HCT116 (cell line): Measurements from ENCODE around the gene HDAC8.

Experiments used
- ATF3 ChIP-seq: IDR thresholded peaks from 2 replicates; pipeline ENCODE4 v1.6.1; 2012
- CBX3 ChIP-seq: IDR thresholded peaks from 2 replicates; pipeline ENCODE4 v1.6.1; 2012; ENCODE audit warnings: low read depth
- POLR2A ChIP-seq: IDR thresholded peaks from 2 replicates; pipeline ENCODE4 v1.7.0; 2011; ENCODE audit warnings: borderline replicate concordance; ENCODE audit not compliant: insufficient read depth, insufficient read length; ENCODE audit errors: extremely low read depth
- TCF7L2 ChIP-seq: IDR thresholded peaks from 2 replicates; pipeline ENCODE4 v1.7.0; 2011; ENCODE audit warnings: borderline replicate concordance, inconsistent platforms; ENCODE audit not compliant: insufficient read depth, insufficient read length; ENCODE audit errors: extremely low read depth
- ZBTB33 ChIP-seq: IDR thresholded peaks from 2 replicates; pipeline ENCODE4 v1.6.1; 2011; ENCODE audit warnings: mild to moderate bottlenecking, low read length, moderate library complexity; ENCODE audit not compliant: insufficient replicate concordance; ENCODE audit errors: extremely low read depth

- TF ChIP-seq POLR2A (no peak), ZBTB33 (no peak), ATF3 (no peak), TCF7L2 (no peak), CBX3 (no peak)
These were observed 32.1 kb upstream of the HDAC8 start for GRCh38 chrX:72604705-72605104.
